Lower lobe of right lung (tissue), 2 donors: Measurements from ENCODE around the gene MRPL57. TPM values are rescaled to one million over a fixed set of nuclear protein-coding genes. Genes with fewer than 3 reads are reported as not detected.
"Not testable (repeated sequence)": the region's sequence is repeated elsewhere in the genome, so short reads cannot be mapped to it uniquely, and the experiment has no call there.

Source experiments
- ATAC-seq, 2 donors: fragments of 200-7000 bp; cut with Tn5 transposase; one replicate each; pipeline ENCODE4 v1.9.1; 2020 to 2022; ENCODE audit warnings: mild to moderate bottlenecking in 2 of 2, moderate library complexity in 2 of 2
- DNase-seq: peaks from one replicate; pipeline ENCODE4 v3.0.0-alpha.2; 2020
- H3K27ac ChIP-seq: fragments of 200-600 bp; one replicate; pipeline ENCODE4 v1.8.0; 2022
- H3K27me3 ChIP-seq: fragments of 200-600 bp; one replicate; pipeline ENCODE4 v1.8.0; 2022; ENCODE audit warnings: low read depth
- H3K36me3 ChIP-seq: fragments of 200-600 bp; one replicate; pipeline ENCODE4 v1.8.0; 2022; ENCODE audit warnings: mild to moderate bottlenecking
- H3K4me1 ChIP-seq: fragments of 200-600 bp; one replicate; pipeline ENCODE4 v1.8.0; 2022
- H3K4me3 ChIP-seq: fragments of 200-600 bp; one replicate; pipeline ENCODE4 v1.8.0; 2022; ENCODE audit warnings: mild to moderate bottlenecking
- H3K9me3 ChIP-seq: fragments of 200-600 bp; one replicate; pipeline ENCODE4 v1.8.0; 2022
- intact Hi-C: fragments of 100-400 bp; cut with DNase I; formaldehyde crosslinking; loops from one replicate; pipeline ENCODE4 v1.11.0; 2022
- long read RNA-seq: library from polyadenylated mRNA; unstranded; transcript quantifications from one replicate; pipeline ENCODE4 v2.0.0, GENCODE V29; 2021
- total RNA-seq: library from RNA; stranded (reverse); fragmentation: NEBNext Ultra II Directional; extraction: Animal tissue kit (Norgen Biotek cat#: 25700); gene quantifications from one replicate; pipeline ENCODE4 v1.2.1, GENCODE V29; 2021
- TF ChIP-seq, protein P1 (sequence below): fragments of 200-600 bp; IDR thresholded peaks from one replicate; pipeline ENCODE4 v1.8.0; 2022; ENCODE audit warnings: antibody characterized with exemption, mild to moderate bottlenecking
- donor health status: DM: no; HTN: yes; CAD: no; lungs with severe emphysema.

Gene MRPL57
- total RNA-seq: 16.8 TPM
- long read RNA-seq, transcript MRPL57-201 (2 exons, 2,246 nt): major isoform, 58 of 78 reads
- long read RNA-seq, partial matches to known transcripts: 0 of 78 reads
- long read RNA-seq, other reads (novel, unspliced or antisense): 20 of 78 reads

DNA sequence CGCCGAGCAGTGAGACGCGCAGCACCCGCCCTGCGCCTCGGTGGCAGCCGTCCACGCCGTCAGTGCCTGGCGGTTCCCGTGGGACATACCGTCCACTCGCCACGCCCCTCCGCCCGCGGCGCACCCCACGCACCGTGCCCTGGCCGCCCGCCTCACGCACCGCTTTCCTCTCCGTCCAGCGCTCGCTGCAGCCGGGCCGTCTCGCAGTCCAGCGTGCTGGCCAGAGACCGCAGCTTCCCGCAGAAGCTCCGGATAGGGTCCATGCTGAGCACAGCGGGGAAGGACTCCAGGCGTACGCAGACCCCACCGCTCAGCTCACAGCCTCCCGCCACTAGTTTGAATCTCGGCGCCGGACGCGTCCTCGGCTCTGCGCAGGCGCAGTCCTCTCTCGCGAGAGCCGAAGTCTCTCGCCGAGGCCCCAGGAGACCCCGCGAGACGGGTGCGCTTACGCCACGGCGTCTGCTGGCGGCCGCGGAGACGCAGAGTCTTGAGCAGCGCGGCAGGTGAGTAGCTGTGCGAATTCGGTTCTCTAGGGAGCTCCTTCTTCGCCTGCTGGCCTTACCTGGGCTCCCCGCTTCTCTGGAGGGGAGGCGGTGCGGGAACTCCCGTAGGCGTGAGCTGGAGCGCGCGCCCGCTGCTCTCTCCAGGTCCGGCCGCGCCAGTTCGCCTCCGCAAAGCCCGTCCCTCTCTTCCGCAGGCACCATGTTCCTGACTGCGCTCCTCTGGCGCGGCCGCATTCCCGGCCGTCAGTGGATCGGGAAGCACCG, at the start of gene MRPL57, which contains the start of gene SKA3:
MRPL57 (plus strand) TSS at position 444 of the 767 bp plus-strand sequence; CDS start at position 703, 259 bp downstream.
SKA3 (minus strand) TSS at position 338 of the 767 bp plus-strand sequence; CDS start at position 263, 75 bp downstream.
- intact Hi-C loops: no loop called here
- ATAC-seq: peak; percentile 98 to 99
- no peaks in the 10 kb centered on the region for H3K36me3 ChIP-seq
- H3K4me3 ChIP-seq: peak within 1 kb of the TSS; percentile 98
- H3K27me3 ChIP-seq: no peaks in the 10 kb centered on the region
- H3K27ac ChIP-seq: peak within 1 kb of the TSS; percentile 98
- TF ChIP-seq, protein P1, sequence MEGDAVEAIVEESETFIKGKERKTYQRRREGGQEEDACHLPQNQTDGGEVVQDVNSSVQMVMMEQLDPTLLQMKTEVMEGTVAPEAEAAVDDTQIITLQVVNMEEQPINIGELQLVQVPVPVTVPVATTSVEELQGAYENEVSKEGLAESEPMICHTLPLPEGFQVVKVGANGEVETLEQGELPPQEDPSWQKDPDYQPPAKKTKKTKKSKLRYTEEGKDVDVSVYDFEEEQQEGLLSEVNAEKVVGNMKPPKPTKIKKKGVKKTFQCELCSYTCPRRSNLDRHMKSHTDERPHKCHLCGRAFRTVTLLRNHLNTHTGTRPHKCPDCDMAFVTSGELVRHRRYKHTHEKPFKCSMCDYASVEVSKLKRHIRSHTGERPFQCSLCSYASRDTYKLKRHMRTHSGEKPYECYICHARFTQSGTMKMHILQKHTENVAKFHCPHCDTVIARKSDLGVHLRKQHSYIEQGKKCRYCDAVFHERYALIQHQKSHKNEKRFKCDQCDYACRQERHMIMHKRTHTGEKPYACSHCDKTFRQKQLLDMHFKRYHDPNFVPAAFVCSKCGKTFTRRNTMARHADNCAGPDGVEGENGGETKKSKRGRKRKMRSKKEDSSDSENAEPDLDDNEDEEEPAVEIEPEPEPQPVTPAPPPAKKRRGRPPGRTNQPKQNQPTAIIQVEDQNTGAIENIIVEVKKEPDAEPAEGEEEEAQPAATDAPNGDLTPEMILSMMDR: peak; percentile 23
- peaks cover 22% of the 10 kb centered on the region for H3K4me1 ChIP-seq
- no peaks in the 10 kb centered on the region for H3K9me3 ChIP-seq
- peak; percentile 95 for DNase-seq

DNA sequence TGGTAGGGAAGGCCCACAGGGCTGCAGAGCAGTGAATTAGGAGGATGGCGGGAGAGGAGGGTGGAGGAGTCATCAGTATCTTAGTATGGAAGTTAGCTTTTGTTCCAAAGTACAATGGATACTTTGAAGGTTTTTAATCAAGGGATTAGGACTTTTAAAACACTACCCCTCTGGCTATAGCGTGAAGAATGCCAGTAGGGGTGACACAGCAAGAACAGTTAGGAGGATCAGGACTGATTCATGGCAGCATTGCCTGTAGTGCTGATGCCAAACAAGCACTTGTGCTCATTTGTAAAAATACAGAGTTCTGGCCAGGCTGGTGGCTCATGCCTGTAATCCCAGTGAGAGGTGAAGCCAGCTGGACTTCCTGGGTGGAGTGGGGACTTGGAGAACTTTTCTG, 46.3 kb upstream of the MRPL57 start:
- no peaks in the 10 kb centered on the region for H3K4me1 ChIP-seq
- ATAC-seq: no peak
- intact Hi-C loops: no loop called here
- TF ChIP-seq, protein P1: no peak
- H3K4me3 ChIP-seq: no peak overlapping the region
- H3K36me3 ChIP-seq: no peaks in the 10 kb centered on the region
- DNase-seq: no peak
- no peak overlapping the region for H3K27ac ChIP-seq
- H3K9me3 ChIP-seq: no peaks in the 10 kb centered on the region
- no peaks in the 10 kb centered on the region for H3K27me3 ChIP-seq

DNA sequence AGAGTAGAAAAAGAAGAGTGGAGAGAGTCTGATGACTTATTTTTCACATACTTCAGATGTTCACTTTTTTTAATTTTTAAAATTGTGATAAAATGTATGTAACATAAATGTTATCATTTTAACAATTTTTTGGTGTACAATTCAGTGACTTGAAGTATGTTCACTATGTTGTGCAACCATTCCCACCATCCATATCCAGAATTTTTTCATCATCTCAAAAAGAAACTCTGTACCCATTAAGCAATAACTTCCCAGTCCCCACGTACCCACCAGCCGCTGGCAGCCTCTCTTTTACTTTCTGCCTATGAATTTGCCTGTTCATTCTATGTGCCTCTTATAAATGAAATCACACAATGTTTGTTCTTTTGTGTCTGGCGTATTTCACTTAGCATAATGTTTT, 43.4 kb upstream of the MRPL57 start:
- intact Hi-C loops: no loop called here
- no peak for DNase-seq

DNA sequence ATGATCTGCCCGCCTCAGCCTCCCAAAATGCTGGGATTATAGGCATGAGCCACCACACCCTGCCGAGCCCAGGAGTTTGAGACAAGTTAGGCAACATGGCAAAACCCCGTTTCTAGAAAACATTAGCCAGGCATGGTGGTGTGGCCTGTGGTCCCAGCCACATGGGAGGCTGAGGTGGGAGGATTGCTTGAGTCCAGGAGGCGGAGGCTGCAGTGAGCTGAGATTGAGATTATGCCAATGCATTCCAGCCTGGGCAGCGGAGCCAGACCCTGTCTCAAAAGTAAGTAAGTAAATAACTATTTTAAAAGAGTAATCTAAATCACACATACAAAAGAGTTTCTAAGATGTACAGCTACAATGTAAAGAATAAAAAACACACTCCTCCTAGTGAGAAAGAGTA, 42.0 kb upstream of the MRPL57 start:
- intact Hi-C loops: no loop called here
- no peak overlapping the region for H3K27ac ChIP-seq
- no peaks in the 10 kb centered on the region for H3K4me1 ChIP-seq
- no peaks in the 10 kb centered on the region for H3K9me3 ChIP-seq
- ATAC-seq: no peak
- TF ChIP-seq, protein P1: no peak
- H3K4me3 ChIP-seq: no peak overlapping the region
- H3K27me3 ChIP-seq: no peaks in the 10 kb centered on the region
- H3K36me3 ChIP-seq: no peaks in the 10 kb centered on the region
- no peak for DNase-seq

More for the DNA sequence above, 43.4 kb upstream of the MRPL57 start:
- TF ChIP-seq, protein P1: no peak
- H3K27me3 ChIP-seq: no peaks in the 10 kb centered on the region
- no peaks in the 10 kb centered on the region for H3K36me3 ChIP-seq
- no peaks in the 10 kb centered on the region for H3K4me1 ChIP-seq
- H3K27ac ChIP-seq: no peak overlapping the region
- ATAC-seq: no peak
- no peaks in the 10 kb centered on the region for H3K9me3 ChIP-seq
- H3K4me3 ChIP-seq: no peak overlapping the region

- intact Hi-C loops, H3K4me1 ChIP-seq, H3K9me3 ChIP-seq, H3K27me3 ChIP-seq, ATAC-seq, H3K27ac ChIP-seq, H3K4me3 ChIP-seq, DNase-seq, H3K36me3 ChIP-seq: not testable (repeated sequence)
Measured at GRCh38 chr13:21135833-21136232, 40.6 kb upstream of the MRPL57 start.

GRCh38 chr13:21137696-21138095, 38.8 kb upstream of the MRPL57 start:
- H3K4me3 ChIP-seq: no peak overlapping the region
- H3K27ac ChIP-seq: no peak overlapping the region
- ATAC-seq: no peak
- TF ChIP-seq, protein P1: no peak
- H3K9me3 ChIP-seq: no peaks in the 10 kb centered on the region
- no peaks in the 10 kb centered on the region for H3K27me3 ChIP-seq
- intact Hi-C loops: no loop called here
- H3K36me3 ChIP-seq: peaks cover 5% of the 10 kb centered on the region
- peaks cover 16% of the 10 kb centered on the region for H3K4me1 ChIP-seq
- no peak for DNase-seq
